WTC11 (cell line): Measurements from ENCODE around the gene FRMD8.

Experiments
- ATF6 ChIP-seq: sonication (generic); formaldehyde crosslinking; IDR thresholded peaks from 2 replicates; pipeline ENCODE4 v1.8.1; 2023; ENCODE audit warnings: mild to moderate bottlenecking, missing genetic modification reagents
- CTCF ChIP-seq: fragments of 200-600 bp; IDR thresholded peaks from 2 replicates; pipeline ENCODE4 v1.8.0; 2022; ENCODE audit warnings: antibody characterized with exemption
- NFE2L1 ChIP-seq: sonication (generic); formaldehyde crosslinking; IDR thresholded peaks from 2 replicates; pipeline ENCODE4 v1.8.1; 2023; ENCODE audit warnings: missing genetic modification reagents
- PRRX2 ChIP-seq: fragments of 250-450 bp; sonication (Bioruptor Pico); IDR thresholded peaks from 2 replicates; pipeline ENCODE4 v1.8.0; 2021; ENCODE audit warnings: mild to moderate bottlenecking

- TF ChIP-seq NFE2L1 (CRISPR knock-in tag) (no peak), PRRX2 (CRISPR knock-in tag) (no peak), CTCF (no peak), ATF6 (no peak)
Measured at GRCh38 chr11:65431451-65432099, 45.1 kb downstream of the FRMD8 start.
